HL-60 (cell line): ENCODE results near the gene ARID4A.

Source experiments
- CTCF ChIP-seq: IDR thresholded peaks from one replicate; pipeline ENCODE4 v1.5.1; 2011; ENCODE audit warnings: low read length, control low read depth, inconsistent platforms; ENCODE audit not compliant: insufficient read depth
- GABPA ChIP-seq: IDR thresholded peaks from 2 replicates; pipeline ENCODE4 v1.6.1; 2012; ENCODE audit warnings: low read depth
- POLR2AphosphoS5 ChIP-seq: IDR thresholded peaks from 2 replicates; pipeline ENCODE4 v1.6.1; 2012; ENCODE audit warnings: low read depth
- REST ChIP-seq: IDR thresholded peaks from 2 replicates; pipeline ENCODE4 v1.6.1; 2012; ENCODE audit warnings: low read depth; ENCODE audit not compliant: insufficient replicate concordance
- SPI1 ChIP-seq: IDR thresholded peaks from 2 replicates; pipeline ENCODE4 v1.6.1; 2012; ENCODE audit warnings: low read depth, mild to moderate bottlenecking, borderline replicate concordance

GRCh38 chr14:58258156-58258555 is 40.2 kb upstream of the ARID4A start:
- no peak for TF ChIP-seq SPI1
- no peak for TF ChIP-seq REST
- no peak for TF ChIP-seq POLR2AphosphoS5
- no peak for TF ChIP-seq CTCF
- no peak for TF ChIP-seq GABPA
